ENCODE data around the gene ZCCHC17.

Gene ZCCHC17

GRCh38 chr1:31300193-31300592 is 3.4 kb downstream of the ZCCHC17 start:
- DNase-seq (ENCODE audit: low read depth in 1 of 2, low spot score in 1 of 2) = peak in 1 of 2 experiments; percentile 2

GRCh38 chr1:31302709-31303441 is 6.0 kb downstream of the ZCCHC17 start:
- Histone ChIP-seq H3K4me3 (replicated peaks; ENCODE audit: insufficient read depth, low read length) (no peak overlapping the region), H3K27ac (replicated peaks) (no peak overlapping the region), H3K27me3 (ENCODE audit: insufficient read depth, poor library complexity, severe bottlenecking) (no peaks in the 10 kb centered on the region)
- no peak for DNase-seq (ENCODE audit: low read depth in 1 of 2, low spot score in 1 of 2)
- no peak for TF ChIP-seq SPI1 (IDR thresholded peaks at IDR 0.05; ENCODE audit: borderline replicate concordance, low read depth)
- no peak for TF ChIP-seq CTCF (IDR thresholded peaks at IDR 0.05; ENCODE audit: insufficient read depth, low read length)
- TF ChIP-seq POLR2AphosphoS5 (IDR thresholded peaks at IDR 0.05; ENCODE audit: low read depth) = no peak
- TF ChIP-seq GABPA (IDR thresholded peaks at IDR 0.05; ENCODE audit: low read depth) = no peak
- no peak for TF ChIP-seq REST (IDR thresholded peaks at IDR 0.05; ENCODE audit: insufficient replicate concordance, low read depth)

More at GRCh38 chr1:31300193-31300592, 3.4 kb downstream of the ZCCHC17 start:
- no peaks in the 10 kb centered on the region for H3K27me3 ChIP-seq (ENCODE audit: insufficient read depth, poor library complexity, severe bottlenecking)
- no peak for TF ChIP-seq CTCF (IDR thresholded peaks at IDR 0.05; ENCODE audit: insufficient read depth, low read length)
- TF ChIP-seq REST (IDR thresholded peaks at IDR 0.05; ENCODE audit: insufficient replicate concordance, low read depth) = no peak
- no peak for TF ChIP-seq SPI1 (IDR thresholded peaks at IDR 0.05; ENCODE audit: borderline replicate concordance, low read depth)
- no peak for TF ChIP-seq POLR2AphosphoS5 (IDR thresholded peaks at IDR 0.05; ENCODE audit: low read depth)
- no peak for TF ChIP-seq GABPA (IDR thresholded peaks at IDR 0.05; ENCODE audit: low read depth)
- no peak overlapping the region for H3K27ac ChIP-seq (replicated peaks)
- H3K4me3 ChIP-seq (replicated peaks; ENCODE audit: insufficient read depth, low read length) = no peak overlapping the region

GRCh38 chr1:31306278-31306677 is 9.4 kb downstream of the ZCCHC17 start:
- TF ChIP-seq POLR2AphosphoS5 (IDR thresholded peaks at IDR 0.05; ENCODE audit: low read depth) (no peak), REST (IDR thresholded peaks at IDR 0.05; ENCODE audit: insufficient replicate concordance, low read depth) (no peak), CTCF (IDR thresholded peaks at IDR 0.05; ENCODE audit: insufficient read depth, low read length) (no peak), SPI1 (IDR thresholded peaks at IDR 0.05; ENCODE audit: borderline replicate concordance, low read depth) (no peak), GABPA (IDR thresholded peaks at IDR 0.05; ENCODE audit: low read depth) (no peak)
- Histone ChIP-seq H3K27me3 (ENCODE audit: insufficient read depth, poor library complexity, severe bottlenecking) (no peaks in the 10 kb centered on the region), H3K4me3 (replicated peaks; ENCODE audit: insufficient read depth, low read length) (no peak overlapping the region), H3K27ac (replicated peaks) (no peak overlapping the region)
- no peak for DNase-seq (ENCODE audit: low read depth in 1 of 2, low spot score in 1 of 2)

Measured in HL-60 (cell line).